GM19035 (cell line): Measurements from ENCODE around the gene TRPM2.

ENCODE experiments used
- ATAC-seq: cut with Tn5 transposase; IDR thresholded peaks from one replicate; pipeline ENCODE4 v1.9.1; 2021; ENCODE audit not compliant: unreplicated experiment

Gene TRPM2

GRCh38 chr21:44353191-44353970, at the start of gene TRPM2:
Gene TRPM2 (plus strand): TSS chr21:44353621. CDS start chr21:44353701, 80 bp downstream.
- no peak for ATAC-seq

- ATAC-seq, result no peak
Measured at GRCh38 chr21:44304011-44304616, 49.3 kb upstream of the TRPM2 start.

- no peak for ATAC-seq
Measured at GRCh38 chr21:44304877-44305293, 48.5 kb upstream of the TRPM2 start.

GRCh38 chr21:44305691-44306090, 47.7 kb upstream of the TRPM2 start:
- ATAC-seq, result no peak

GRCh38 chr21:44306936-44307704, 46.3 kb upstream of the TRPM2 start:
- ATAC-seq, result no peak

- no peak for ATAC-seq
Measured at GRCh38 chr21:44310628-44311507, 42.6 kb upstream of the TRPM2 start.

- ATAC-seq, result no peak
Measured at GRCh38 chr21:44312089-44312488, 41.3 kb upstream of the TRPM2 start.

- no peak for ATAC-seq
Measured at GRCh38 chr21:44312716-44313115, 40.7 kb upstream of the TRPM2 start.

- ATAC-seq, result no peak
Measured at GRCh38 chr21:44313451-44313850, 40.0 kb upstream of the TRPM2 start.

- ATAC-seq, result no peak
Measured at GRCh38 chr21:44314128-44314527, 39.3 kb upstream of the TRPM2 start.

- ATAC-seq, result no peak
Measured at GRCh38 chr21:44314561-44314960, 38.9 kb upstream of the TRPM2 start.

- no peak for ATAC-seq
Measured at GRCh38 chr21:44315691-44316203, 37.7 kb upstream of the TRPM2 start.

GRCh38 chr21:44316277-44316900, 37.0 kb upstream of the TRPM2 start:
- ATAC-seq, result no peak

GRCh38 chr21:44317241-44317782, 36.1 kb upstream of the TRPM2 start:
- no peak for ATAC-seq

GRCh38 chr21:44317871-44318270, 35.5 kb upstream of the TRPM2 start:
- no peak for ATAC-seq

GRCh38 chr21:44318489-44319285, 34.7 kb upstream of the TRPM2 start:
- no peak for ATAC-seq

- no peak for ATAC-seq
Measured at GRCh38 chr21:44319407-44320065, 33.9 kb upstream of the TRPM2 start.

GRCh38 chr21:44320847-44321246, 32.6 kb upstream of the TRPM2 start:
- ATAC-seq, result no peak
